Fibroblast of villous mesenchyme (primary cell): ENCODE data around the gene ADAMTS12. TPM values are rescaled to one million over a fixed set of nuclear protein-coding genes. Genes with fewer than 3 reads are reported as not detected.

Experiments used
- DNase-seq: peaks from one replicate; pipeline ENCODE4 v3.0.0-alpha.2; 2010; ENCODE audit warnings: low read depth
- H3K4me3 ChIP-seq: 2 replicates; pipeline ENCODE4 v1.5.1; 2011; ENCODE audit warnings: low read depth, mild to moderate bottlenecking, low read length
- total RNA-seq: library from RNA; depleted of rRNA; stranded (reverse); fragments of >200 nt; gene quantifications from 2 replicates; pipeline ENCODE4 v1.2.3, GENCODE V29; 2012
- TF ChIP-seq, protein P1 (sequence below): IDR thresholded peaks from 2 replicates; pipeline ENCODE4 v1.5.1; 2012; ENCODE audit warnings: low read depth, mild to moderate bottlenecking, low read length; ENCODE audit not compliant: insufficient read depth

Gene ADAMTS12
- total RNA-seq, 1 donor, result 94.1 TPM

DNA sequence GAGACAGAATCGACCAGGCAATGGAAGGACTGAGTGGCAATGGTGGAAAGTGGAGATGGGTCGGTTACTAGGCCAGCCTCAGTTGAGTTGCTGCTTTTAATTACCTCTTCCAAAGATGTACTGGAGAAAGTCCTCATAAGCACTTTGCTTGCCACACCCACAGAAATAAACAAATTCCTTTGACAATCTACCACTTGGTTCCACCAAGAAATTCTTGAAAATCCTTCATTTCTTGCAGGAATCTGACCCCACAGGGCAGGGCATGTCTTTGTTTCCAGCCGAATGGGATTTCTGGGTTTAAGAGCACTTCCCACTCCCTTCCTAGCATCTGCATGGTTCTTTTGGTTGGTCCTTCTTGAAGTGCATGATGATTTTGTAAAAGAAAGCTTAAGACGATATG lies 54.5 kb downstream of the ADAMTS12 start:
- H3K4me3 ChIP-seq, result no peak overlapping the region
- TF ChIP-seq, protein P1, sequence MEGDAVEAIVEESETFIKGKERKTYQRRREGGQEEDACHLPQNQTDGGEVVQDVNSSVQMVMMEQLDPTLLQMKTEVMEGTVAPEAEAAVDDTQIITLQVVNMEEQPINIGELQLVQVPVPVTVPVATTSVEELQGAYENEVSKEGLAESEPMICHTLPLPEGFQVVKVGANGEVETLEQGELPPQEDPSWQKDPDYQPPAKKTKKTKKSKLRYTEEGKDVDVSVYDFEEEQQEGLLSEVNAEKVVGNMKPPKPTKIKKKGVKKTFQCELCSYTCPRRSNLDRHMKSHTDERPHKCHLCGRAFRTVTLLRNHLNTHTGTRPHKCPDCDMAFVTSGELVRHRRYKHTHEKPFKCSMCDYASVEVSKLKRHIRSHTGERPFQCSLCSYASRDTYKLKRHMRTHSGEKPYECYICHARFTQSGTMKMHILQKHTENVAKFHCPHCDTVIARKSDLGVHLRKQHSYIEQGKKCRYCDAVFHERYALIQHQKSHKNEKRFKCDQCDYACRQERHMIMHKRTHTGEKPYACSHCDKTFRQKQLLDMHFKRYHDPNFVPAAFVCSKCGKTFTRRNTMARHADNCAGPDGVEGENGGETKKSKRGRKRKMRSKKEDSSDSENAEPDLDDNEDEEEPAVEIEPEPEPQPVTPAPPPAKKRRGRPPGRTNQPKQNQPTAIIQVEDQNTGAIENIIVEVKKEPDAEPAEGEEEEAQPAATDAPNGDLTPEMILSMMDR, result no peak
- DNase-seq, result no peak

DNA sequence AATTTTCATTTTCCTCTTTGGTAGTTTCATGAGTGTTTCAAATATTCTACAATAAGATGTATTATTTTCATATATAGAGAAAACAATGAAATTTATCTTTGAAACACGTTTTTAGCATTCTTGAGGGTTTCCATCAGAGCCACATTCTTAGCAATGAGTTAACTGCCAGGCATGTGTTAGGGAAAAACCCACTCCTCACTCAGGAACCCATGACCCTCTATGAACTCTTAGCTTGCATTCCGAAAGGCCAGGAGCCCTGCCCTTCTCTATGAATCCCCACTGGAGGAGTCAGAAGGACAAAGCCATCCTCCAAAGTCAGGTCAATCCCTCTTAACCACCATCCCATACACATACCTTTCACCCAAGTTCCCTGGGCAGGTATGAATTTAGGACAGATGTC lies 57.5 kb downstream of the ADAMTS12 start:
- DNase-seq, result no peak
- no peak overlapping the region for H3K4me3 ChIP-seq
- TF ChIP-seq, protein P1, result no peak

DNA sequence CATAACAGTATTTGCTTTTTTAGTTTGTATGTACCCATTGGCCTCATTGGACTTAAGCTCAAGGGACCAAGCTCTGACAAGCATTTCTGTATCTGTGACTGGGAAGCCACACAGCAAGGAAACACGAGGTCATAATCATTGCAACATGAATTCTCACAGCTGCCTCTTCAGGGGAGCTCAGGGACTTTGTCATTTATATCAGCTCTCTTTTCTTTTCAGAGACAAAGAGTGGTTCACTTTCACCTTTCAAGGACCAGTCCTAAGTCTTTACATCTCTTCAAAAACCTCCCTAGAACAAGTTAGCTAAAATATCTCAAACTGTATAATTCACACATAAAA lies 58.6 kb downstream of the ADAMTS12 start:
- TF ChIP-seq, protein P1, result no peak
- H3K4me3 ChIP-seq, result no peak overlapping the region
- DNase-seq, result no peak

DNA sequence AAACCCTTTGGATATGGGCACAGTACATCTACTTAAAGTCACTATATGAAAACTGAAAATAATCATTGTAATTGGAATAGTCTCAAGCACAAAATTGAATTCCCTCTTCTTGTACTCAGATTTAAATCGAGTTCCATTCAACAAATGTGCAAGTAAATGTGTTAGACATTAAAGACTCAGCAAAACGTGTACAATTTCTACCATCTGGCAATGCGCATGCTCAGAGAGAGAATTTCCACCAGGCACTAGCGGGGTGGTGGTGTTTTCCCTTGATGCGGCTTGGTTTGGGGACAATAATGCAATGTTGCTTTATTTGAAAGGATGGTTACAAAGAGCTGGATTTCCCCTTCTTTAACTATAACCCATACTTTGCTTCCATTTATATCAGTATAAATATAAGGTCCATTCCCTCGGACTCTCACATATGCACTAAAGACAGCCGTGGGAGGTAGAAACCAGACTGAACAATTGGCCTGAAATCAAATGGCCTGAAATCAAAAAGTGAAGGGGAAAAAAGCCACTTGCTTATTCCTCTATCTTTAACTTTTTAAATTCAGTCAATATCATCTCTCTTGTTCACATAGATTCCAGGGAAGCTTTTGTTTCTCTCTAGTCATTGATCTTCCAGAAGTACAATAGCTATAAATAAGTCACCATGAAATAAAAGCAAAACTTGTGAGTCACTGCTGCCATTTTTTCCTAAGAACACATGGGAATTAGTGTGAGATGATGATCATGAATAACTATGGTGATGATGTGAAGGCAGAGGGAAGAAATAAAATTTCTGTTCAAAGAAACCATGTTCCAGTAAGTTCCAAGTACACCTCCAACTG lies 59.2 kb downstream of the ADAMTS12 start:
- DNase-seq, result no peak
- no peak overlapping the region for H3K4me3 ChIP-seq

DNA sequence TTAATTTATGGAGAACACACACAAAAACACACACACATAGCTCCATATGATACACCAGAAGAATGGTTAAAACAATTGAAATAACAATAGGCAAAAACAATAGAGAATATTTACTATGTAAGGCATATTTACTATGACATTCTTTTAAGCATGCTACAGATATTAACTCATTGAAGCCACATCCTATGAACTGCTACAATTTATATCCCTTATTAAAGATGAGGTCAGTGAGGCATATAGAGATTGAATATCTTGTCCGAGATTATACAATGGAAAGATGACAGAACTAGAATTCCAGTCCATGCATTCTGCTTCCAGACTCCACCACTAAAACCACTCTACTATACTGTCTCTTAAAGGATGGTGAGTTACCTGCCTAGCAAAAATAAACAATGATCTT lies 60.7 kb downstream of the ADAMTS12 start:
- DNase-seq, result no peak
- H3K4me3 ChIP-seq, result no peak overlapping the region
- TF ChIP-seq, protein P1, result no peak

More for the DNA sequence above, 59.2 kb downstream of the ADAMTS12 start:
- TF ChIP-seq, protein P1, result no peak

DNA sequence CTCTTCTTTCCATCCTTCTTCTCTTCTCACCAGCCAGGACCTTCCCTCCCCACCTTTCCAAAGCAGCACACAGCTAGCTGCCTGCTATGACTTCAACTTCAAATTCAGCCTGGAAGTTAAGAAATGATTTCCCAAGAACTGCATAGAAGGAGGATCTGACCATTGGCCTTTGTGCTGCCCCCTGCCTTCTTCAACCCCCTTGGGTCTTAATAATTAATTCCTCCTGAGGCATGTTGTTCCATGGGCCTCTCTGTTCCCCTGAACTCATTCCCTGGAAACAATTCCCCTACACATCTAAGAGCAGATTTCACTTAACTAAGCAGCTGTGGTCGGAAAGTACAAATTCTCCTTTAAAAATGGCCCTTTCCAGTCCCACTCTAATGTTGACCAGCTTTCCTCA lies 62.4 kb downstream of the ADAMTS12 start:
- no peak overlapping the region for H3K4me3 ChIP-seq
- TF ChIP-seq, protein P1, result no peak
- DNase-seq, result no peak
